Central memory CD8-positive, alpha-beta T cell (primary cell): Measurements from ENCODE around the gene CUBN.

Experiments used
- ATAC-seq: fragments of 150-1000 bp; cut with Tn5 transposase; replicated peaks from 2 replicates; pipeline ENCODE4 v1.10.0; 2022; ENCODE audit warnings: mild to moderate bottlenecking, moderate FRiP score, moderate number of reproducible peaks; ENCODE audit not compliant: poor library complexity, severe bottlenecking; ENCODE audit errors: extremely low read depth
- DNase-seq, 2 donors: peaks; one replicate each; pipeline ENCODE4 v3.0.0; 2021; ENCODE audit warnings: low spot score in 2 of 2
- H3K27ac Mint-ChIP-seq: one replicate; pipeline ENCODE4 v1.8.0; 2022; ENCODE audit warnings: low read depth, mild to moderate bottlenecking, moderate library complexity, mixed read lengths
- H3K27me3 Mint-ChIP-seq: one replicate; pipeline ENCODE4 v1.8.0; 2022; ENCODE audit warnings: mixed read lengths
- H3K36me3 Mint-ChIP-seq: one replicate; pipeline ENCODE4 v1.8.0; 2022; ENCODE audit warnings: mild to moderate bottlenecking, moderate library complexity, mixed read lengths; ENCODE audit not compliant: insufficient read depth
- H3K4me1 Mint-ChIP-seq: one replicate; pipeline ENCODE4 v1.8.0; 2022; ENCODE audit warnings: mixed read lengths
- H3K4me3 Mint-ChIP-seq: one replicate; pipeline ENCODE4 v1.8.0; 2022; ENCODE audit warnings: mild to moderate bottlenecking, moderate library complexity, mixed read lengths
- H3K9me3 Mint-ChIP-seq: one replicate; pipeline ENCODE4 v1.8.0; 2022; ENCODE audit warnings: mixed read lengths

CUBN gene

GRCh38 chr10:16795410-16796073 is 334.1 kb downstream of the CUBN start:
- Mint-ChIP-seq H3K4me3 (no peak overlapping the region), H3K4me1 (peaks cover 54% of the 10 kb centered on the region), H3K27ac (no peak overlapping the region), H3K36me3 (peaks cover 11% of the 10 kb centered on the region), H3K27me3 (no peaks in the 10 kb centered on the region), H3K9me3 (no peaks in the 10 kb centered on the region)
- DNase-seq (no peak), ATAC-seq (no peak)

DNA sequence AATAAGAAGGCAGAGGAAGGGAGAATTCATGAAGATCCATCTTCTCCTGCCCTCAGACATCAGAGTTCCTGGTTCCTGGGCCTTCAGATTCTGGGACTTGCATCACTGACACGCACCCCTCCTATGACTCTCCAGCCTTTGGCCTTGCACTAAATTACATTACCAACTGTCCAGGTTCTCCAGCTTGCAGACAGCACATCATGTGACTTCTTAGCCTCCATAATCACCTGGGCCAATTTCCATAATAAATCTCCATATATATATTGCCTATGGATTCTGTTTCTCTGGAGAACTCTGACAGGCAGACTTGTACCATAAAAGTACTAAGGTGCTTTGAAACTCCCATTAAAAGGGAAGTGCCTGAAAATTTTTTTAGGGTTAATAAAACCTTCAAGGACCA is 335.6 kb downstream of the CUBN start:
- H3K9me3 Mint-ChIP-seq: no peaks in the 10 kb centered on the region
- no peaks in the 10 kb centered on the region for H3K27me3 Mint-ChIP-seq
- ATAC-seq (no peak), DNase-seq (no peak)
- H3K4me1 Mint-ChIP-seq: peaks cover 46% of the 10 kb centered on the region
- H3K4me3 Mint-ChIP-seq: no peak overlapping the region
- H3K27ac Mint-ChIP-seq: no peak overlapping the region
- H3K36me3 Mint-ChIP-seq: peaks cover 11% of the 10 kb centered on the region

GRCh38 chr10:16792675-16793074 is 336.9 kb downstream of the CUBN start:
- DNase-seq: no peak
- H3K27me3 Mint-ChIP-seq: no peaks in the 10 kb centered on the region
- H3K9me3 Mint-ChIP-seq: no peaks in the 10 kb centered on the region
- no peak for ATAC-seq
- peaks cover 11% of the 10 kb centered on the region for H3K36me3 Mint-ChIP-seq
- no peak overlapping the region for H3K27ac Mint-ChIP-seq
- no peak overlapping the region for H3K4me3 Mint-ChIP-seq
- peaks cover 51% of the 10 kb centered on the region for H3K4me1 Mint-ChIP-seq

- Mint-ChIP-seq H3K27ac (peak overlapping the region; percentile 98), H3K27me3 (no peaks in the 10 kb centered on the region), H3K36me3 (peaks cover 17% of the 10 kb centered on the region), H3K9me3 (peaks cover 5% of the 10 kb centered on the region), H3K4me3 (no peak overlapping the region), H3K4me1 (peaks cover 44% of the 10 kb centered on the region)
- ATAC-seq (no peak), DNase-seq (no peak)
These were observed 339.8 kb downstream of the CUBN start for GRCh38 chr10:16789765-16790164.

- DNase-seq (no peak), ATAC-seq (no peak)
- Mint-ChIP-seq H3K9me3 (peaks cover 5% of the 10 kb centered on the region), H3K27me3 (no peaks in the 10 kb centered on the region), H3K4me1 (peaks cover 42% of the 10 kb centered on the region), H3K36me3 (peaks cover 17% of the 10 kb centered on the region), H3K4me3 (no peak overlapping the region), H3K27ac (peak overlapping the region; percentile 98)
These were observed 340.4 kb downstream of the CUBN start for GRCh38 chr10:16789261-16789660.

DNA sequence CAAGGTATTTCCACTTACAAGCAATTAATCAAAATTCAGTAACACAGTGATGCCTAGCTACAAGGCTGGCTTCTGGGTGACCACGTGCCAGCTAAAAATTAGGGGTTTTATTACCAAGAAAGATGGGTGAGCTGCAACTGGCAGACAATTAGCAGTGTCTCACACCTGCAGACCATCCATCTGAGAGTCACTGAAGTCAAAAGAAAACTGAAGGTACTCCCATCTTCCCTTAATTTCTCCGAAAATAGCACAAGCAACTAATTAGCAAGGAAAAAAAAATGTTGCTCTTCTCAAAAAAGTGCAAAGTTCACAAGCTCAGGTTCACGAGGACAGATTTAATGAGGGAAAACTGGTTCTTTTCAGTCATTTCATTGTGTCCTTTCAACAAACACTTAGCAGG is 340.8 kb downstream of the CUBN start:
- no peak for DNase-seq
- Mint-ChIP-seq H3K4me1 (peaks cover 39% of the 10 kb centered on the region), H3K36me3 (peaks cover 20% of the 10 kb centered on the region), H3K27ac (peak overlapping the region; percentile 98), H3K27me3 (no peaks in the 10 kb centered on the region), H3K9me3 (peaks cover 5% of the 10 kb centered on the region), H3K4me3 (no peak overlapping the region)
- ATAC-seq: no peak

DNA sequence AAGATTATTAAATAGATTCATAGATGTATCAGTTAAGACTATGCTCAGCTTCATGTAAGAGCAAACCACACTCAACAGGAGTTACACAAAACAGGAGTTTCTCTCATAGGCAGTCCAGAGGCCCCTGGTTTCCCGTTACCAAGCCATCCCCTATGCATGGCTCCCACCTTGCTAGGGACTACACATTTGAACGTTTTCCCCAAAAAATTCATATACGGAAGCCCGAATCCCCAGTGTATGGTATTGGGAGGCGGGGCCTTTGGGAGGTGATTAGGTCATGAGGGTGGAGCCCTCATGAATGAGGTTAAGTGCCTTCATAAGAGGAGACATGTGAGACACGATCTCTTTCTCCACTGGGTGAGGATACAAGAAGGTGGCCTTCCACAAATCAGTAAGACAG is 341.5 kb downstream of the CUBN start:
- peaks cover 5% of the 10 kb centered on the region for H3K9me3 Mint-ChIP-seq
- DNase-seq: no peak
- H3K27ac Mint-ChIP-seq: peak overlapping the region; percentile 98
- no peaks in the 10 kb centered on the region for H3K27me3 Mint-ChIP-seq
- peak; percentile 16 for ATAC-seq
- H3K4me3 Mint-ChIP-seq: peak overlapping the region; percentile 64
- H3K36me3 Mint-ChIP-seq: peaks cover 20% of the 10 kb centered on the region
- H3K4me1 Mint-ChIP-seq: peaks cover 34% of the 10 kb centered on the region

DNA sequence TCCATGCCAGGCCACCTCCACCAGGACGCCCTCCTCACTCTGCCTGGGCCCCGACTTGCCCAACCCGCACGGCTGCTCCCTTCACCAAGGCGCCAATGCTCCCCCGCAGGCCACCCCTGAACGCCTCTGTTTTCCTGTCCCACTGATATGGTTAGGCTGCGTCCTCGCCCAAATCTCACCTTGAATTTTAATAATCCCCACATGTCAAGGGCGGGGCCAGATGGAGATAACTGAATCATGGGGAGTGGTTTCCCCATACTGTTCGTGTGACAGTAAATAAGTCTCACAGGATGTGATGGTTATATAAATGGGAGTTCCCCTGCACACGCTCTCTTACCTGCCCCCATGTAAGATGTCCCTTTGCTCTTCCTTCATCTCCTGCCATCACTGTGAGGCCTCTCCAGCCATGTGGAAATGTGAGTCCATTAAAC is 342.2 kb downstream of the CUBN start:
- Mint-ChIP-seq H3K27me3 (no peaks in the 10 kb centered on the region), H3K36me3 (peaks cover 20% of the 10 kb centered on the region), H3K4me3 (peak overlapping the region; percentile 64), H3K9me3 (peaks cover 5% of the 10 kb centered on the region), H3K4me1 (peaks cover 32% of the 10 kb centered on the region), H3K27ac (peak overlapping the region; percentile 98)
- DNase-seq (peak; percentile 44 to 74), ATAC-seq (peak; percentile 98)

- H3K27ac Mint-ChIP-seq: peak overlapping the region; percentile 78
- H3K36me3 Mint-ChIP-seq: peaks cover 15% of the 10 kb centered on the region
- peaks cover 34% of the 10 kb centered on the region for H3K4me1 Mint-ChIP-seq
- no peak for ATAC-seq
- H3K9me3 Mint-ChIP-seq: no peaks in the 10 kb centered on the region
- no peak for DNase-seq
- no peaks in the 10 kb centered on the region for H3K27me3 Mint-ChIP-seq
- H3K4me3 Mint-ChIP-seq: no peak overlapping the region
These were observed 349.2 kb downstream of the CUBN start for GRCh38 chr10:16780338-16780880.

GRCh38 chr10:16779384-16779915 is 350.2 kb downstream of the CUBN start:
- ATAC-seq: peak; percentile 67
- Mint-ChIP-seq H3K9me3 (no peaks in the 10 kb centered on the region), H3K27me3 (no peaks in the 10 kb centered on the region), H3K27ac (peak overlapping the region; percentile 78), H3K4me3 (no peak overlapping the region), H3K36me3 (peaks cover 15% of the 10 kb centered on the region), H3K4me1 (peaks cover 30% of the 10 kb centered on the region)
- no peak for DNase-seq

DNA sequence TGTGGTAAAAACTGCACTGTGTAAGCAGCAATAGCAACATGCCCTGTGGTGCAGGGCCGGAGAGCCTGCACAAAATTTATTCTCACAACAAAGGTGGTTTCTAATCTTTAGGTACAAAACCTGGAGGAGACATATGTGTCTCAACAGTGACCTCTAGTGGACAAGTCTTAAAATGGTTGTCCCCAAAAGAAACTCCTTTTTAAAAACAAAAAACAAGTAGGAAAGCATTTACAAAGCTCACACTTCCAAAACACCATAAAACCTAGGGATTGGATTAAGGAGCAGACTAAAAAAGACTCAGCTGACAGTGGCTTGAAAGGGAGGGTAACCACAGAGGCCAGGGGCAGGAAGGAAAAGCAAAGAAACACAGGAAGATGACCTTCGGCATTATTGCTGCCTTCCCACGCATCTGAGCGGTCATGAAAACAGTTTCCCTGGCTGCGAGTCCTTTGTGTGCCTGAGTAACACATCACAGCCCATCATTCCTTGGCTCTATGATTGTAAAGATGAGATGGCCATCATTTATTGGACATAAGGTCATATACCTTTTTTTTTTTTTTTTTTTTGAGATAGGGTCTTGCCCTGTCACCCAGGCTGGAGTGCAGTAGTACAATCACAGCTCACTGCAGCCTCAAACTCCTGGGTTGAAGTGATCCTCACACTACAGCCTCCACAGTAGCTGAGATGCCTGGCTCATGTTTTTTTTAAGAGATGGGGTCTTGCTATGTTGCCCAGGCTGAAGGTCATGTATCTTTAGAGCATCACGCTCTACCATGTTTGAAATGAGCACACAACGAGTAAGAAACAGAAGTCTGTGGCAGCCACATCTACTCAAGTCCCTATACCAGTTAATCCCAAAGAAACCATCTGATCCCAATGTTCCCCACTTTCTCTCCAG is 351.9 kb downstream of the CUBN start:
- Mint-ChIP-seq H3K36me3 (peaks cover 15% of the 10 kb centered on the region), H3K27ac (peak overlapping the region; percentile 78), H3K4me3 (no peak overlapping the region), H3K9me3 (no peaks in the 10 kb centered on the region), H3K4me1 (peaks cover 30% of the 10 kb centered on the region), H3K27me3 (no peaks in the 10 kb centered on the region)
- ATAC-seq (peak; percentile 43), DNase-seq (no peak)

DNA sequence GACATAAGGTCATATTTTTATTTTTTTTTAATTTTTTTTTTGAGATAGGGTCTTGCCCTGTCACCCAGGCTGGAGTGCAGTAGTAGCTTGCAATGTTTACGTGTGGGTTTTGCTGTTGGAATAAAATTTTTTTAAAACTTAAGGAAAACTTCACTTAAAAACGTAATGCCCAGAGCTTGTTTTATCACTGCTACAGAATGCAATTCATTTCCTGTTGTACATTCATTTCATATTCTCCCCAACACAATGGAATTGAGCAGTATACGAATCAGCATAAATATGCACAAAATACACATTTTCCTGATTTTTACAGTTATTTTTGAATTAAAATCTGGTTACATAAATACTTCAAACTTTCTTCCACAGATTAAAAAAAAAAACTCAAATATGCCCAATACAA is 352.7 kb downstream of the CUBN start:
- no peak overlapping the region for H3K27ac Mint-ChIP-seq
- peaks cover 15% of the 10 kb centered on the region for H3K36me3 Mint-ChIP-seq
- no peak overlapping the region for H3K4me3 Mint-ChIP-seq
- DNase-seq: no peak
- H3K27me3 Mint-ChIP-seq: no peaks in the 10 kb centered on the region
- peaks cover 30% of the 10 kb centered on the region for H3K4me1 Mint-ChIP-seq
- no peaks in the 10 kb centered on the region for H3K9me3 Mint-ChIP-seq
- no peak for ATAC-seq
